GM21717 (cell line): ENCODE results near the gene ILF2.
"Not testable (repeated sequence)": the region's sequence is repeated elsewhere in the genome, so short reads cannot be mapped to it uniquely, and the experiment has no call there.

Experiments used
- ATAC-seq: cut with Tn5 transposase; IDR thresholded peaks from one replicate; pipeline ENCODE4 v1.9.1; 2021; ENCODE audit warnings: mild to moderate bottlenecking, moderate library complexity; ENCODE audit not compliant: unreplicated experiment

ILF2 gene

GRCh38 chr1:153670859-153671627 is at the start of gene ILF2:
TSS of gene ILF2 (minus strand) at chr1:153670993. CDS start at chr1:153670922, 71 bp downstream.
- peak; percentile 83 for ATAC-seq

- no peak for ATAC-seq
Observed at GRCh38 chr1:153717330-153717729, 46.5 kb upstream of the ILF2 start.

GRCh38 chr1:153716211-153716610 is 45.4 kb upstream of the ILF2 start:
- ATAC-seq, result not testable (repeated sequence)

- no peak for ATAC-seq
Observed at GRCh38 chr1:153711026-153711425, 40.2 kb upstream of the ILF2 start.

- ATAC-seq, result no peak
Observed at GRCh38 chr1:153705484-153705883, 34.7 kb upstream of the ILF2 start.

GRCh38 chr1:153699768-153700167 is 29.0 kb upstream of the ILF2 start:
- ATAC-seq, result no peak

GRCh38 chr1:153698923-153699714 is 28.3 kb upstream of the ILF2 start:
- ATAC-seq, result no peak

GRCh38 chr1:153698020-153698922 is 27.5 kb upstream of the ILF2 start:
- no peak for ATAC-seq

GRCh38 chr1:153697191-153698019 is 26.6 kb upstream of the ILF2 start:
- no peak for ATAC-seq

- ATAC-seq, result no peak
Observed at GRCh38 chr1:153696741-153697140, 25.9 kb upstream of the ILF2 start.

GRCh38 chr1:153693466-153693865 is 22.7 kb upstream of the ILF2 start:
- ATAC-seq, result no peak

GRCh38 chr1:153688736-153689328 is 18.0 kb upstream of the ILF2 start:
- no peak for ATAC-seq

GRCh38 chr1:153688276-153688675 is 17.5 kb upstream of the ILF2 start:
- no peak for ATAC-seq

- no peak for ATAC-seq
Observed at GRCh38 chr1:153687346-153688125, 16.7 kb upstream of the ILF2 start.

GRCh38 chr1:153685544-153686340 is 14.9 kb upstream of the ILF2 start:
- ATAC-seq, result no peak

- ATAC-seq, result no peak
Observed at GRCh38 chr1:153684892-153685291, 14.1 kb upstream of the ILF2 start.

- ATAC-seq, result no peak
Observed at GRCh38 chr1:153683854-153684253, 13.1 kb upstream of the ILF2 start.

- ATAC-seq, result no peak
Observed at GRCh38 chr1:153682730-153683129, 11.9 kb upstream of the ILF2 start.

- ATAC-seq, result no peak
Observed at GRCh38 chr1:153680120-153680403, 9.3 kb upstream of the ILF2 start.
